Liver (tissue), 9 donors: Measurements from ENCODE around the gene ING5. TPM values are rescaled to one million over a fixed set of nuclear protein-coding genes. Genes with fewer than 3 reads are reported as not detected.

Experiments used
- DNase-seq: peaks from one replicate; pipeline ENCODE4 v3.0.0-alpha.2; 2017; ENCODE audit warnings: low spot score
- H3K27ac ChIP-seq, 2 donors: one replicate each; pipeline ENCODE4 v1.7.0; 2013; ENCODE audit warnings: inconsistent platforms in 2 of 2, low read length in 2 of 2, control low read depth in 1 of 2, low read depth in 1 of 2, mild to moderate bottlenecking in 1 of 2
- H3K27me3 ChIP-seq, 4 donors: one replicate each; pipeline versions ENCODE4 v1.6.1 to v1.7.0; 2013; ENCODE audit warnings: low read length in 3 of 4, inconsistent platforms in 1 of 4, mild to moderate bottlenecking in 1 of 4, moderate library complexity in 1 of 4; ENCODE audit not compliant: control insufficient read depth in 4 of 4, insufficient read depth in 4 of 4
- H3K36me3 ChIP-seq, 4 donors: one replicate each; pipeline versions ENCODE4 v1.6.1 to v1.7.0; 2013; ENCODE audit warnings: low read length in 3 of 4, mild to moderate bottlenecking in 3 of 4, low read depth in 1 of 4, moderate library complexity in 1 of 4; ENCODE audit not compliant: control insufficient read depth in 4 of 4, insufficient read depth in 3 of 4
- H3K4me1 ChIP-seq, 4 donors: one replicate each; pipeline versions ENCODE4 v1.6.1 to v1.7.0; 2013; ENCODE audit warnings: low read length in 3 of 4, mild to moderate bottlenecking in 3 of 4, moderate library complexity in 1 of 4; ENCODE audit not compliant: control insufficient read depth in 4 of 4, insufficient read depth in 4 of 4
- H3K4me3 ChIP-seq, 3 donors: one replicate each; pipeline versions ENCODE4 v1.6.1 to v1.7.0; 2013; ENCODE audit warnings: low read length in 3 of 3, control low read depth in 1 of 3, low read depth in 1 of 3, mild to moderate bottlenecking in 1 of 3
- H3K9ac ChIP-seq, 2 donors: one replicate each; pipeline ENCODE4 v1.7.0; 2013; ENCODE audit warnings: low read length in 2 of 2, mild to moderate bottlenecking in 2 of 2, moderate library complexity in 2 of 2, control low read depth in 1 of 2, low read depth in 1 of 2
- H3K9me3 ChIP-seq, 4 donors: one replicate each; pipeline versions ENCODE4 v1.6.1 to v1.7.0; 2013; ENCODE audit warnings: low read length in 3 of 4; ENCODE audit not compliant: control insufficient read depth in 4 of 4
- ATF3 ChIP-seq: IDR thresholded peaks from 2 replicates; pipeline ENCODE4 v1.6.1; 2016; ENCODE audit warnings: antibody characterized with exemption
- CTCF ChIP-seq: fragments of 150-350 bp; IDR thresholded peaks from 2 replicates; pipeline ENCODE4 v1.5.1; 2017; ENCODE audit warnings: improper control_type of control experiment, low read depth, low read length; ENCODE audit not compliant: missing input control
- EGR1 ChIP-seq, 2 donors: IDR thresholded peaks; 2 replicates each; pipeline ENCODE4 v1.6.1; 2016 to 2018; ENCODE audit warnings: antibody characterized with exemption in 2 of 2, low read depth in 2 of 2
- GABPA ChIP-seq, 2 donors: IDR thresholded peaks in 1 of 2; conservative IDR thresholded peaks in 1 of 2; 2 replicates each; pipeline ENCODE4 v1.6.1; 2016; ENCODE audit warnings: antibody characterized with exemption in 2 of 2, mild to moderate bottlenecking in 1 of 2, moderate library complexity in 1 of 2
- HNF4A ChIP-seq, 2 donors: conservative IDR thresholded peaks; 2 replicates each; pipeline ENCODE4 v1.6.1; 2016; ENCODE audit warnings: antibody characterized with exemption in 2 of 2, mild to moderate bottlenecking in 2 of 2
- HNF4G ChIP-seq: IDR thresholded peaks from 2 replicates; pipeline ENCODE4 v1.6.1; 2016; ENCODE audit warnings: antibody characterized with exemption
- JUND ChIP-seq, 2 donors: IDR thresholded peaks; 2 replicates each; pipeline ENCODE4 v1.6.1; 2016; ENCODE audit warnings: antibody characterized with exemption in 2 of 2
- MAX ChIP-seq: IDR thresholded peaks from 2 replicates; pipeline ENCODE4 v1.6.1; 2016; ENCODE audit warnings: antibody characterized with exemption
- REST ChIP-seq: IDR thresholded peaks from 2 replicates; pipeline ENCODE4 v1.6.1; 2016; ENCODE audit warnings: antibody characterized with exemption, mild to moderate bottlenecking
- RXRA ChIP-seq, 2 donors: IDR thresholded peaks; 2 replicates each; pipeline ENCODE4 v1.6.1; 2017 to 2018; ENCODE audit warnings: antibody characterized with exemption in 2 of 2, mild to moderate bottlenecking in 1 of 2
- TAF1 ChIP-seq: conservative IDR thresholded peaks from 2 replicates; pipeline ENCODE4 v1.6.1; 2016; ENCODE audit warnings: antibody characterized with exemption, mild to moderate bottlenecking
- YY1 ChIP-seq: IDR thresholded peaks from 2 replicates; pipeline ENCODE4 v1.6.1; 2016; ENCODE audit warnings: antibody characterized with exemption, mild to moderate bottlenecking
- ZBTB33 ChIP-seq: IDR thresholded peaks from 2 replicates; pipeline ENCODE4 v1.6.1; 2016; ENCODE audit warnings: antibody characterized with exemption
- WGBS: extraction: QIAGEN DNeasy Blood & Tissue Kit; methylation state at CpG from one replicate; pipeline ENCODE4 v1.1.7; 2013; 5-methylcytosine and 5-hydroxymethylcytosine counted together
- polyA plus RNA-seq, 2 donors: library from polyadenylated mRNA; stranded (reverse) in 1 of 2; unstranded in 1 of 2; fragments of 200-250 nt in 1 of 2; fragments of >200 nt in 1 of 2; fragmentation: Nextera tagmentation in 1 of 2; extraction: Ambion mirVana in 1 of 2; gene quantifications; one replicate each; pipeline versions ENCODE4 v1.2.1 to v1.2.3, GENCODE V29; 2013 to 2015
- total RNA-seq, 2 donors: library from RNA; depleted of rRNA; stranded (reverse); fragments of >200 nt; gene quantifications; one replicate each; pipeline ENCODE4 v1.2.3, GENCODE V29; 2014
- donor health status: healthy.
- donor health status: healthy.
- donor health status: healthy.
- donor health status: healthy.
- donor health status: healthy.

The ING5 gene
- total and polyA plus RNA-seq, 4 donors, result 7.2 to 24.2 (median 13.9) TPM

GRCh38 chr2:241672243-241673188 lies 29.3 kb upstream of the ING5 start:
- H3K27me3 ChIP-seq, result no peaks in the 10 kb centered on the region
- H3K4me1 ChIP-seq, result peaks cover 0 to 9% (median 0%) of the 10 kb centered on the region in 4 donors
- H3K4me3 ChIP-seq, result no peak overlapping the region
- 95% methylated on average over 42 of the region's 42 CpGs for WGBS
- H3K36me3 ChIP-seq, result peaks cover 2 to 50% (median 13%) of the 10 kb centered on the region in 4 donors
- TF ChIP-seq EGR1 (IDR thresholded peaks at IDR 0.05; ENCODE audit: low read depth in 2 of 2), result no peak
- no peak for TF ChIP-seq REST
- TF ChIP-seq TAF1, result no peak
- TF ChIP-seq HNF4G, result no peak
- TF ChIP-seq GABPA (IDR thresholded peaks at IDR 0.05 in 1 of 2, conservative IDR thresholded peaks at IDR 0.05 in 1 of 2), result no peak
- no peak for TF ChIP-seq ATF3
- peak overlapping the region in 1 of 2 donors; percentile 44 for H3K27ac ChIP-seq
- no peak overlapping the region for H3K9ac ChIP-seq
- H3K9me3 ChIP-seq, result no peaks in the 10 kb centered on the region
- DNase-seq, result no peak

- Histone ChIP-seq H3K4me1 (peaks cover 0 to 9% (median 0%) of the 10 kb centered on the region in 4 donors), H3K27me3 (no peaks in the 10 kb centered on the region), H3K4me3 (no peak overlapping the region), H3K9ac (no peak overlapping the region), H3K27ac (peak overlapping the region in 1 of 2 donors; percentile 44), H3K36me3 (peaks cover 2 to 43% (median 11%) of the 10 kb centered on the region in 4 donors), H3K9me3 (no peaks in the 10 kb centered on the region)
- WGBS, result 91% methylated on average over 18 of the region's 18 CpGs
- TF ChIP-seq TAF1, result no peak
- no peak for TF ChIP-seq YY1
- no peak for TF ChIP-seq ZBTB33
- TF ChIP-seq JUND (IDR thresholded peaks at IDR 0.05), result no peak
- no peak for TF ChIP-seq RXRA (IDR thresholded peaks at IDR 0.05)
- TF ChIP-seq HNF4G, result no peak
- no peak for TF ChIP-seq HNF4A (conservative IDR thresholded peaks at IDR 0.05)
- TF ChIP-seq MAX, result no peak
- TF ChIP-seq CTCF, result no peak
- DNase-seq, result no peak
Observed at GRCh38 chr2:241673189-241673663, 28.6 kb upstream of the ING5 start.
